Measurements from ENCODE around the gene COLEC12.
"Not testable (repeated sequence)": the region's sequence is repeated elsewhere in the genome, so short reads cannot be mapped to it uniquely, and the experiment has no call there.

GRCh38 chr18:289970-290369 is 210.5 kb downstream of the COLEC12 start:
- not testable (repeated sequence) for TF ChIP-seq CTCF, POLR2A (IDR thresholded peaks at IDR 0.05)
